HL-60/S4 treated with phorbol 12-myristate 13-acetate at 8.2 ng/mL for 4 days and 3 days (cell line): ENCODE data around the gene SDC4.

ENCODE experiments used
- in situ Hi-C: fragments of 300-500 bp; cut with MboI; formaldehyde crosslinking; loops from 2 replicates; pipeline ENCODE4 v1.15.0; 2022; ENCODE audit warnings: low sequenced_read_pairs

Gene SDC4

GRCh38 chr20:45303586-45304463 lies 44.4 kb downstream of the SDC4 start:
- in situ Hi-C loops: loop anchor here (25.0 kb wide), 1 partner anchor 458 kb away; no protein-coding TSS in a partner anchor

- in situ Hi-C loops: loop anchor here (25.0 kb wide), 1 partner anchor 460 kb away; no protein-coding TSS in a partner anchor
These were observed 46.4 kb downstream of the SDC4 start for GRCh38 chr20:45301824-45302271.

GRCh38 chr20:45300961-45301360 lies 47.3 kb downstream of the SDC4 start:
- in situ Hi-C loops: loop anchor here (25.0 kb wide), 1 partner anchor 461 kb away; no protein-coding TSS in a partner anchor

GRCh38 chr20:45299786-45300185 lies 48.4 kb downstream of the SDC4 start:
- in situ Hi-C loops: loop anchor here (25.0 kb wide), 1 partner anchor 463 kb away; no protein-coding TSS in a partner anchor

- in situ Hi-C loops: no loop called here
These were observed 50.3 kb downstream of the SDC4 start for GRCh38 chr20:45297786-45298497.

- in situ Hi-C loops: no loop called here
These were observed 53.6 kb downstream of the SDC4 start for GRCh38 chr20:45294659-45295058.

GRCh38 chr20:45294003-45294368 lies 54.2 kb downstream of the SDC4 start:
- in situ Hi-C loops: no loop called here

GRCh38 chr20:45293041-45294002 lies 54.9 kb downstream of the SDC4 start:
- in situ Hi-C loops: no loop called here

- in situ Hi-C loops: no loop called here
These were observed 55.9 kb downstream of the SDC4 start for GRCh38 chr20:45292343-45292742.

GRCh38 chr20:45291526-45291925 lies 56.7 kb downstream of the SDC4 start:
- in situ Hi-C loops: no loop called here

- in situ Hi-C loops: no loop called here
These were observed 57.4 kb downstream of the SDC4 start for GRCh38 chr20:45290677-45291355.

GRCh38 chr20:45289942-45290676 lies 58.1 kb downstream of the SDC4 start:
- in situ Hi-C loops: no loop called here

GRCh38 chr20:45288860-45289259 lies 59.4 kb downstream of the SDC4 start:
- in situ Hi-C loops: no loop called here

GRCh38 chr20:45288376-45288775 lies 59.8 kb downstream of the SDC4 start:
- in situ Hi-C loops: no loop called here

GRCh38 chr20:45283551-45284057 lies 64.6 kb downstream of the SDC4 start:
- in situ Hi-C loops: no loop called here

GRCh38 chr20:45282700-45283550 lies 65.3 kb downstream of the SDC4 start:
- in situ Hi-C loops: no loop called here

- in situ Hi-C loops: no loop called here
These were observed 68.2 kb downstream of the SDC4 start for GRCh38 chr20:45279992-45280391.

- in situ Hi-C loops: no loop called here
These were observed 72.9 kb downstream of the SDC4 start for GRCh38 chr20:45275338-45275737.
